Skin epidermis (tissue), 12 donors: Measurements from ENCODE around the gene CSMD2.
A peak's percentile ranks its signal among the peaks of the same experiment; 100 is the strongest.

Source experiments
- H3K27ac ChIP-seq, 21 experiments: fragments of 200-600 bp; sonication (generic) in 11 of 21; one replicate each; pipeline ENCODE4 v1.5.0; 2020; ENCODE audit warnings: mild to moderate bottlenecking in 3 of 21, inconsistent platforms in 2 of 21, moderate library complexity in 2 of 21
- H3K4me3 ChIP-seq, 7 experiments: fragments of 200-600 bp; sonication (generic) in 2 of 7; one replicate each; pipeline ENCODE4 v1.5.0; 2020; ENCODE audit warnings: inconsistent platforms in 2 of 7, mild to moderate bottlenecking in 2 of 7, moderate library complexity in 1 of 7

The CSMD2 gene

DNA sequence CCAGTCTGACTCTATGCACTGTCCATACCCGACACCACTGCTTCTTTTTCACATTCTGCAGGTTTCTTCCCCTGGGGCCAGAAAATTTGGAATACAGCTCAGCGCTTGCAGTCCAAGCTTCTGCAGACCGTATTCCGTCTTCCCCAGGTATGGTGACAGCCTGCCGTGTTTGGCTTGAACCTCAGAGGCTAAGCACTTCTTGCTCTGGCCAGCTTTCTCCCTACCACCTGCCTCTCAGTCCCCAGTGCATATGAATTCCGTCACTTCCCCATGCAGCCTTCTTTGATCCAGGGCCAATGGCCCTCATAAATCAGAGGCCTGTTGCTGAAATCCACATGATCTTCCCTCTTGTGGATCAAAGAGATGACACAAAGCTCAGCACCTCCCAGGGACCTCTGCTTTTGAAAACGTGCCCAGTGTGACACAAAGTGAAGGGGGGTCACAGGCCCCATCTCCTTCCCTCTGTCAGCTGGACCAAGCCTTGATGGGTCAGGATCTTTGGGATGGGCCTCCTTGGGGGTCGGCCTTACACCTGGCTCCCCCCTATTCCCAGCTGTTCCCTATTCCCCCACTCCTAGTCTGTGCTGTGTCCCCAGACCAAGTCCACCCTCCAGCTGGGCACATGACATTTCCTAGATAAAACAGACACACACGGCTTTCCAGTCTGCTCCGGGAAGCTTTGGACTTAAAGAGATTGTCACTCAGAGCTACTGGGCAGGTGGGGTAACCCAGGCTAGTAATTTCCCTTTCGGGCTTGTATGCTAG is 234.5 kb downstream of the CSMD2 start:
- Histone ChIP-seq H3K4me3 (no peak overlapping the region), H3K27ac (no peak overlapping the region)

DNA sequence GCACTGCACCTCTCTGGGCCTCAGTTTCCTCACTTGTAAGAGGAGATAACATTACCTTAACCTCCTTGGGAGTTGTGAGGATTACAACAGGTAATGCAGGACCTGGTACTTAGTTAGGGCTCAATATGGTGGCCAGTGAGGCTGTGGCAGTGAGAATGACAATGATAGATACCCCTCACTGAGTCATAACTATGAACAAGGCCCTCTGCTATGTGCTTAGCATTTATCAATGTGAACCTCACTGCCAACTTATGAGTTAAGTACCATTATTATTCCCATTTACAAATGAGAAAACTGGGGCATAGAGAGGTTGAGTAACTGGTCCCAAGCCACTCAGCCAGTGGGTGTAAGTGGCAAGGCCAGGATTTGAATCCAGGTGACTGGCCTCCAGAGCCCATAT is 236.8 kb downstream of the CSMD2 start:
- H3K4me3 ChIP-seq = no peak overlapping the region
- no peak overlapping the region for H3K27ac ChIP-seq

DNA sequence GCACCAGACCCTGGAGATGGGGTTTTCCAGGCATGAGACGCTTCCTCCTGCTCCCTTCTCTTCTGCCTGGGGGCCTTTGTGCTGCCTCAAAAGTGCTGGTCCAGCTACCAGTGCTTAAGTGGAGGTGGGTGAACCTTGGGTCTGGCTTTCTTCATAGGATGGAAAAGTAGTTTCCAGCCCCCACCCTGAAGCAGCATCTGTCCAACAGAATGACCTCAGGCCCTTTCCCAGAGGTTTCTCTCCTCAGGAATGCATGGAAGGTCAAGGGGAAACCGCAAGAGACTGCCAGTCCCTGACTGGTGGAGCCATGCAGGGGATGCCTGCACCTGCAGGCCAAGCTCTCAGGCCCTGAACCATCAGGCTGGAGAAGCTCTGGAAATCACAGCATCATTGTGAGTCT is 237.3 kb downstream of the CSMD2 start:
- H3K27ac ChIP-seq = no peak overlapping the region

DNA sequence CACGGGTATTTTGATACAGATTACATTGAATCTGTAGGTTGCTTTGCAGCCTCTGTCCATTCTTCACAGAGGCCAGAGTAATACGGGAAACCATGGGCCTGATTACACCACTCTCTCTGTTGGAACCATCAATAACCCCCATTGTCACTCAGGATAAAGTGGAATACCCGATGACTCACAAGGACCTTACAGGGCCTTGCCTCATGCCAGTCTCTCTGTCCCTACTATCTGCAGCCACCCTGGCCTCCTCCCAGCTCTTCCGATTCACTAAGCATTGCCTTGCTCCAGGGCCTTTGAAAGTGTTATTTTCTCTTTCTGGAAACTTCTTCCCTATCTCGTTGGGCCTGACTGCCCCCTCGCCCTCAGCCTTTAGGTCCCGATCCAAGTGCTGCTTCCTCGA is 239.4 kb downstream of the CSMD2 start:
- Histone ChIP-seq H3K27ac (no peak overlapping the region), H3K4me3 (no peak overlapping the region)

More for the DNA sequence above, 237.3 kb downstream of the CSMD2 start:
- no peak overlapping the region for H3K4me3 ChIP-seq

DNA sequence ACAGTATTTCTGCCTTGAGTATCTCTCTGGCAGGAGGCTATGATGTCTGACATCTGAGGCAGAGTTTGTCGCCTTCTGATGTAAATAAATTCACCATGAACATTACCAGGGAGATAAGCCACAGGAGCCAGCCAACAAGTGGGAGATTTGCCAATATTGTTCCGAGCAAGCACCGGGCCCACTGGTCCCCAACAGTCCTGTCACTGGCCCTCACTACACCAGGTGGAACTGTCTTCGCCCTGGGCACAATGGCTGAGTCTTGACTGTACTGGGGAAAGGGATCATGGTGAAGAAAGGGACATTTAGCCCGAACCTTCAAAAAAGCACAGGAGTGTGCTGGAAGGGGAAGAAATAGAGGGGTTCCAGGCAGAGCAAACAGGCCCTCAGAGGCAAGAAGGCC is 243.7 kb downstream of the CSMD2 start:
- Histone ChIP-seq H3K4me3 (no peak overlapping the region), H3K27ac (no peak overlapping the region)

DNA sequence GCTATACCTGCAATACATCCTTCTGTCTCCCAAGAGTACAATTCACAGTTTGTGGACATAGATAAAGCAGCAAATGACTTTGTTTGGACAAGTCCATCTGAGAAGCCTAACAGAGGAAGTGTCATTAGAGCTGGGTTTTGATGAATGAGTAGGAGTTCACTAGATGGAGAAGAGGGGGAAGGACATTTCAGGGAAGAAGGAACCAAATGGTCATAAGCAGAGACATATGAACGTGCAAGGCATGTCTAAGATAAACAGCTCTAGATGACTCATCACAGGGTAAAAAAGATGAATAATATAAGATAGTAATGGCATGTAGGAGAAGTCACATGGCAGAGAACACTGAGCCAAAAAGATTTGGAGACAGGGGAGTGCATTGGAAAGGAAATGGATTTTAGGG is 246.7 kb downstream of the CSMD2 start:
- Histone ChIP-seq H3K27ac (no peak overlapping the region), H3K4me3 (no peak overlapping the region)

DNA sequence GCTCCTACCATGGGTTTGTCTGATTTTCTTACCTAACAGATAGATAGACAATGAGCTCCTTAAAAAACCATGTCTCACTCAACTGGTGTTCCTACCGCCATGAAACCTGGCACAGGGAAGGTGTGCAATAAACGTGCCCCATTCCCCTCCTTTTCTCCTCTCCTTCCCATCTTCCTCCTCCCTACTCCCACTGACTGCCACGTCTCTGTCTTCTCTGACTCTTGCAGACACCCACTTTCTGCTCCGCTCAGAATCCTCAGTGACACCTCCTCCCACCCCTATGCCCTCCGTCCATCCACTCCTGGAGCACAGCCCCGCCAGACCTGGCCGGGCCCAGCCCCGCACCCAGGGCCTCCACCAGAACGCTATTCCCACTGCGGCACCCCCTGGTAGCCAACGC is 248.2 kb downstream of the CSMD2 start:
- no peak overlapping the region for H3K4me3 ChIP-seq

DNA sequence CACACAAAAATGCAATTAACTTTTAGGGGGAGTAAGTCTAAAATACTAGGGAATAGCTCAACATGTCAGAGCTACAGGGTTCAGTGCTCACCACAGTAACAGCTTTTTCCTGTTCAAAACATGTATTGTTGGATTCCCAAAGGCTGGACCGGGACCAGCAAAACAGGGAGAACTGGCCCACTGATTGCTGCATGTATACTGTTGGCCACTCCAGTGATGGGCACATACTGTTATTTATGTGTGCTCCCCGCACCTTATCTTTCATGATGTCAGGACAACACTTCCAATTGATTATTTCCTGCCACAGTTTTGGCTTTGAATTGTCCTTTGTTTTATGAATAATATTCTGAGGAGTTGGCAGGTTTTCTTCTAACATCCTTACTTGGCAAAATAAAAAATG is 250.5 kb downstream of the CSMD2 start:
- no peak overlapping the region for H3K27ac ChIP-seq
- no peak overlapping the region for H3K4me3 ChIP-seq

More for the DNA sequence above, 248.2 kb downstream of the CSMD2 start:
- no peak overlapping the region for H3K27ac ChIP-seq

DNA sequence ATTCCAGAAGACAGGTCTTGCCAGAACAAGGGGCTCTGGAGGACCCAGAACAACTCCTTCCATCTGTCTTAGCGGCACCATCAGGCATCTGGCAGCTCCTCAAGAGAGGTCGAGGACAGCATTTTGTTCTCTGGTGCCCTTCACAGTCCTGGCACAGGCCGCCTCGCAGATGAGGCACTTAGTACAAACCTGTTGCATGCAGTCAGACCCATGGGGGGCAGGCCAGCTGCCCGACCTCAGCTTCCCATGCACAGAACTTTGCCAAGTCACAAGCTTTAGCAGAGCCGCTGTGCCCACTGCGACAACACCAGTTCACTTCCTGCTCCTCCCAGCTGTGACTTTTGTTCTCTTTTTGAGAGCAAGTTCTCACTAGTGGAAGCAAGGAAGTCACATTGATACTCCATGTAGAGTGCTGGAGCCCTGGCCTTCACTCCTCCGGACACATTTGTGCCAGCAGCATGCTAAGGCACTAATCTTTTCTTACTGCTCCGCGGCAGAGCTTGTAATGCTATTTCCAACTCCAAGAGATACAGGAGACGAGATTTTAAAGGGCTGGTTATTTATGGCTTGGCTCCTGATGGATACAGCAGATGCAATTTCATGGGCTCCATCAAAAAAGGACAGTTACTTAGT is 256.6 kb downstream of the CSMD2 start:
- no peak overlapping the region for H3K4me3 ChIP-seq
- H3K27ac ChIP-seq = no peak overlapping the region

DNA sequence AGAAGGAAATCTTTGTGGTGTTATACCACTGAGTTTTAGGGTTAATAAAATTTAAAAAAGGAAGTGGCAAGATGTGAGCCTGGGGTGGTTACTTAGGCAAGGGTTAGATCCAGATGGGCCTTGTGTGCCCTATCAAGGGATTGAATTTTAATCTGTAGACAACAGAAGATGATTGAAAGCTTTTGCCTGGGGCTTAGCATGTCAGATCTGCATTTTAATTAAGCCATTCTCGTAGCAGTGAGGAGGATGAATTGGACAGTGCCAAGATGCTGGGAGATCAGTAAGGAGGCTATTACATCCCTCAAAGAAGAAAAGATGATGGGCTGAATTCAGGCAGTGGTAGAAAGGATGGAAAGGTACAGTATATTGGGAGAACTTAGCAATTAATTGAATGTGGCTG is 258.9 kb downstream of the CSMD2 start:
- no peak overlapping the region for H3K27ac ChIP-seq

DNA sequence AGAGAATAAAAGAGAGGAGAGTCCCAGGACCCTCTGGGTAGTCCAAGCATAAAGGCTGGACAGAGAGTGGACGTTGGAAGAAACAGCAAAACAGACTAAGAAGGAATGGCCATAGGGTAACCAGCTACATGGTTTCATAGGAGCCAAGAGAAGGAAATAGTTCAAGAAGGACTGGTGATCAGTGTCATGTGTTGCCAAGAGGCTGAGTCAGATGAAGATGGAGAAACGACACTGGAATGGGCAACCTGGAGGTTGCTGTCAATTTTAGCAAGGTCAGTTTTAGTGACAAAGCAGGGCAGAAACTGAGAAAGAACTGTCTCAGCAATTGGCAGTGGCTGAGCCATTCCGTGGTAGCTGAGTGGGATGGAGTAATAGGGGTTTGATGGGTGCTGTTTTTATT is 259.8 kb downstream of the CSMD2 start:
- no peak overlapping the region for H3K27ac ChIP-seq
- no peak overlapping the region for H3K4me3 ChIP-seq

More for the DNA sequence above, 258.9 kb downstream of the CSMD2 start:
- no peak overlapping the region for H3K4me3 ChIP-seq

DNA sequence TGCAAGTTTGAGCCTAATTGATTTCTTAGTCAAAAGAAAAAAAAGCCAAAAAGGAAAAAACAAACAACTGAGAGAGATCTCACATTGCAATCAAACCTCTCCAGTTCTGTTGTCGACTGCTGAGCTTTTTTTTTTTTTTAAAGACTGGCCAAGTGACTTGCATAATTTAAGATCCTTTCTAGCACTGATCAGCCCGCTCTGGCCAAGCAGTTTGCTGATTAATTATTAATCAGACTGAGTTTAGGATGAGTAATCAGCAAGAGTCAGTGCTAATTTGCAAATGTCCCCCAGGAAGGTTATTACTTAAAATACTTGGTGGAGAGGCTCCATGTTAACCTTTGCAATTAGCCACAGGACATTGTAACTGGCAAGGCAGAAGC is 261.8 kb downstream of the CSMD2 start:
- no peak overlapping the region for H3K4me3 ChIP-seq
- no peak overlapping the region for H3K27ac ChIP-seq

DNA sequence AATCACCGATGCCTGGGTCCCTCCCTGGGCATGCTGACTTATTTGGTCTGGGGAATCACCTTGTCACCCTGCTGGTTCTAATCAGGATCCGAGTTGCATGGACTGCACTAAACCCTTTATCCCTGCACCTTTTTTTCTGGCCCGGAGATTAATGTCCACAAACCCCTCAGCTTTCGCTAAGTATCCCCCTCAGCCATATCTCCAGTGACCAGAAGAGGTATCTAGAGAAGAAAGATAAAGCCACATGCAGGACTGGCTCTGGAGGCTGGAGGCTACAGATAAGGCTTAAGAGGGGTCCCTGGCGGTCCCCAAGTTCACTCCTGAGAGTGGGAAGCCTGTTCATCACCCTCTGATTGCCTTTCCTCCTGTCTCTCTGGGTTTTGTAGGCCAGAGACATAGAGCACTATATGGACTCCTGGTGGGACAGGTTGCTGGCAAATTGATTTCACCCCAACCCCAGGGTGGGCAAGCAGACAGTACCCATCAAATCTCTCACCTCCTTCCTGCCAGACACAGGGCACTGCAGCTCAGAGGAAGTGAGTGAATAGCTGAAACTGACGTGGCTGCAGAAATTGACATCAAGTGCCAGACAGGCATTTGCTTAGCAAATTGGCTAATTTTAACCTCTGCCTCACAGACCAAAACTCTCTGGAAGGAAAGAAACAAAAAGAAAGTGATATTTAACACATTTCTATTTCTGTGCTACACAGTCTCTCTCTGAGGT is 262.4 kb downstream of the CSMD2 start:
- no peak overlapping the region for H3K27ac ChIP-seq
- no peak overlapping the region for H3K4me3 ChIP-seq

DNA sequence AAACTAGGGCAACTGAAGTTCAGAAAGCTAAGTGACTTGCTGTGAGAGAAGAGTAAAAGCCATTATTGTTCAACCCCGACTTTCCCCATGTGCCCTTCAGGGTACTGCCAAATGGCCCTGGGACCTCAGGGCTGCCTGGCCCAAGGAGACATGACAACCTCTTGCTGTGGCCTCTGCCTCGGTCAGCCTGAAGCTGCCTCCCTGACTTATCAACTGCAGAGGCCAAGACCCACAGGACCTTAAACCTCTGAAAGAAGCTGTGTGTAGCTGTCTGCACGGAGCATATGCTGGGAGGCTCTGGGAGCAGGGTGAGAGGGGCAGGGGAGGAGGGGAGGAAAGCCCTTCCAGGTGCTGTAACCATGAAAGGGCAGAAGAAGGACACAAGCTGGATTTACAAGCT is 265.3 kb downstream of the CSMD2 start:
- H3K4me3 ChIP-seq = no peak overlapping the region

DNA sequence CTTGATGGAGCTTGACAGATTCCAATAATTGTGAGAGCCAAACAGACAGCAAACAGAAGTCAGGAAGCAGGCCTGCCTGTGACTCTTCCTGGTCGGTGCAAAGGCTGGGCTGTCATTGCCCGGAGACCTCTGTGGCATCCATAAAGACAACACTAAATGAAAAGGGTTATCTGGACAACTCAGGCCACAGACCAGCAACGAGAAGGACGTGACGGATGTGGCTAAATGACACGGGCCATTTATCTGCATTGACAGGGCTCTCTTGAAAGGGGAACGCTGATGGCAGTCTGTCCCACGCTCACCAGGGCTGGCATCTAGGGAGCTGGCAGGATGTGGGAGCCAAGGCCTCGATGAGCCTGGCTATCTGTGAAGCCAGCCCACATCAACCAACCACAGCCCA is 266.1 kb downstream of the CSMD2 start:
- H3K27ac ChIP-seq = no peak overlapping the region
- no peak overlapping the region for H3K4me3 ChIP-seq

More for the DNA sequence above, 265.3 kb downstream of the CSMD2 start:
- no peak overlapping the region for H3K27ac ChIP-seq

DNA sequence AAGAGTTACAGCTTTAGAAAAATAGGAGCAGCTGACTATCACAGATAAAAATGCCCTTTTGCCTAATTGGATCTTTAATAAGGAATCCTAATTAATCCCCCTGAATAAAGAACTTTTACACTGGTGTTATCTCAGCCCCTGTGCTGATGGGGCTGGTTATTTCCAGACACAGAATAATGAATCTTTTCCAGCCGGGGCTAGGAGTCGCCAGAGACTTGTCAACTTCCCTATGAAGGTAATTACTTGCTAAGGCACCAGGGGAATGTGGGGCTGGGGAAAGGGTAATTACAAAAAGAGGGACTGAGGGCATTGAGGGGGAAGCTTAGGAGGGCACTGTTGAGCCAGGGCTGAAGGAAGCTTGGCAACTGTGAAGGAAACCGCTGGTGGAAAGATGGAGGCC is 266.6 kb downstream of the CSMD2 start:
- Histone ChIP-seq H3K27ac (no peak overlapping the region), H3K4me3 (no peak overlapping the region)

DNA sequence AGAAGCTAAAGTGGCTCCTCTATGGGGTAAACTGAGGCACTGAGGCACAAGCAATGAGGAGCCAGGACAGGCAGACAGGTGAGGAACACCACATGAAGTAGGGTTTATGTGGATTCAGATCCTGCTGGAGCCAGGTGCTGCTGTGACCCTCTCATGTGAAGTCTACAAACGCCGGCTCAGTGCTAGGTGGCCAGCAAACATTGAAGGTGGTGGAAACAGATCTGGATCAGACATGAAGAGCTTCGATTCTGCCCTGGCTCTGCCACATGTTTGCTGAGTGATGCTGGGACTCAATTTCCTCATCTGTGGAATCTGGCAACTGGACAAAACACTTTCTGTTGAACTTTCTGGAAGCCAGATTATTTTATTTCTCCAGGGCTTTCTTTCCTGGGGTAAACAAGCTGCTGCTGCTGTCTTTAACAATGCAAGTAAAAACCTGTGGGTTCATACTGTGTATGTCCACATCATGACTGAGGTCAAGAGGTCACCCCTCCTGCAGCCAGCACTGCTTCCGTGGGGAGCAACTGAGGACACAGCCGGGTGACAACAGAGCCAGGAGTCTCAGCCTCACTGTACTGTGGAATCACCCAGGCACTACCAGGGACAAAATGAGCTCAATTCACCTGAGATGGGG is 267.8 kb downstream of the CSMD2 start:
- H3K27ac ChIP-seq = no peak overlapping the region

DNA sequence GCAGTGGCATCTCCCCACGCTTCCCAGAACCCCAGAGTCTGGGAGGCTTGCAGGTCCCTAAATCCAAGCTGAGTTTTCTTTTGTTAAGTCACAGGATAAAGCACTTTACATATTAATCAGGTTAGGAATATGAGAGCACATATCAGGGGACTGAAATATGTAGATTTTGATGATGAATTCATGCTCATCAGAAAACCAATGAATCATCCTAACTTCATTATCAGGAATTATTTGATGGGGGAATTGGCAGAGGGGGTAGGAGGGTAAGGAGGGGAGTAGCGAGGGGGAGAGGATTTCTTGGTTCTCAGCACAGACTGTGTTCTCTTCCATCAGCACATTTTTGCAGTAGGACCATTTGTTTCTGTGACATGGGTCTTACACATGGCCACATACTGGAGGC is 269.1 kb downstream of the CSMD2 start:
- Histone ChIP-seq H3K27ac (no peak overlapping the region), H3K4me3 (no peak overlapping the region)

More for the DNA sequence above, 267.8 kb downstream of the CSMD2 start:
- H3K4me3 ChIP-seq = no peak overlapping the region

DNA sequence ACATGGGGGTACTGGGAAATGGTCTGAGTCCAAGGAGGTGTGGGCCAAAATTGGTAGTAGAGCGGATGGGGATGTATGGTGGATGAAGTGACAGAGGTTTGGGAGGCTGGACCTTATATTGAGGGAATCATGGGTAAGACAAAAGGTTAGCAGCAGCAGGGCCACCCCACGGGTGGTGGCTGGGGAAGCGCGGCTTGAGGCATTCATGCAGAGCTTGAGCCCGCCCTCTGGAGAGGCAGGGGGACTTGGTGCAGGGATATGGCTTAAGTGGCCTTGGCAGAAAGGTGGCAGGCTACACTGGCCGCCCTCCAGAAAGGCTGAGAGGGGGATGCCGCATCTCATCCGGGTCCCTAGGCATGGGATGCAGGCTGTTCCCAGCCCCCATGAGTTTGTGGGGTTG is 269.6 kb downstream of the CSMD2 start:
- H3K27ac ChIP-seq = no peak overlapping the region

DNA sequence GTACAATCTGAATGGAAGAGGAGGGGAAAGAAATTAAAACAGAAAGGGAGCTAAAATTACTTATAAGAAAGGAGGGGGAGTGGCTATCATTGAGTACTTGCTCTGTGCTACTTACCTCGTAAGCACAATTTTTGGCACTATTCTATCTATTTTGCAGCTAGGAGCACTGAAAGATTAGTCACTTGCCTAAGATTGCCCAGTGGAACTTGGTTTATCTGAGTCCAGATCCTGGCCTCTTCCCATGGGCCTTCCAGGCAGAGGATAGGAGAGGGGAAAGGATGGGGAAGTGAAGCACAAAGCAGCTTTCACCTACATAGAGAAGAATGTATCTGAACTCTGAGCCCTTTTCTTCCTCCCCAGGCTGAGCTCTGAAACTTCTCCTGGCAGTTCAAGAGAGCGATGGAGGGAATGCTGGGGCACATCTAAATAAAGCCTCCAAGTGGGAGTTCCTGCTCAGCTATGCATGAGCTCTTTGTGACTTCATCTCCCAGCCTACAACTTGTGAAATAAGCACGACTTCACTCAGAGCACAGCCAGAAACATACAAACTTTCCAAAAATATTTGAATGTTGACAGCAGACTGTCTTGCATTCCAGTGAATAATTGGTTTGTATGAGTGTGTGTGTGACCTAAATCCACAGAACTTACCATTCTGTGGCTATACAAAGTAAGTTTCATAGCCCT is 271.7 kb downstream of the CSMD2 start:
- H3K27ac ChIP-seq = peak overlapping the region in 3 of 21 experiments; percentile 22 to 70 (median 38)
- no peak overlapping the region for H3K4me3 ChIP-seq

More for the DNA sequence above, 269.6 kb downstream of the CSMD2 start:
- H3K4me3 ChIP-seq = no peak overlapping the region
